Measurements from ENCODE around the gene ANO9.

DNA sequence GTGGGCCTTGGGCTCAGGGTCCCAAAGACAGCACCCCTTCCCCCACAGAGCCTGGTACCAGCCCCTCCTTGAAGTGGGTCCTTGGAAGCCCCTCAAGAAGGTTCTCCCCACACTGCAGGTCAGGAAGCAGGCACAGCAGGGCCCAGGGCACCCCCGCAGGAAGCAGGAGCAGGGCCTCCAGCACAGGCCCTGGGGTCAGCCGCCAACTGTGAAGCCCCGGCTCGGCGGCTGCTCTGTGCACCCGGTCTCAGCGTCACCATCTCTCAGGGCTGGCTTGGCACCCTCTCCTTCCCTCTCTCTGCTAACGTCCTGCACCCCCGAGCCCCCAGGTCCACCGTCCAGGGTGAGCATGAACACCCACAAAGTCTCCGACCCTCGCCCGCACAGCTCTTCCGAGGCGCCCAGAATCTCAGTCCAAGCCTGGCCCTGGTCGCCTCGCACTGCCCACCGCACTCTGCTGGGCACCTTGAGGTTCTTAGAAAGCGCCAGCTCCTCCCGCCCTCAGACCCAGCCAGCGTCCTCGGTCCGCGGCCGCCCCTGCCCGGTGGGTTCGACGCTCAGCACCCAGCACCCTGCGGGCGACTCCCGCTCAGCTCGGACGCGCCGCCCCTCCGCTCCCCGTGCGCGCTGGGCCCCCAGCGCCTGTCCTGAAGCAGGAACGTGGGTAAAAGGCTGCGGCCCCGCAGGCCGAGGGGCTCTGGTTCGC, 25.6 kb downstream of the ANO9 start:
- no peak for TF ChIP-seq POLR2A (IDR thresholded peaks at IDR 0.05; ENCODE audit: low read depth)
- TF ChIP-seq CTCF (IDR thresholded peaks at IDR 0.05): no peak

All from esophagus muscularis mucosa (tissue), 3 donors.